Lung (tissue), 12 donors: ENCODE results near the gene FNDC8. TPM values are rescaled to one million over a fixed set of nuclear protein-coding genes. Genes with fewer than 3 reads are reported as not detected.

Experiments
- ATAC-seq: fragments of 200-7000 bp; cut with Tn5 transposase; one replicate; pipeline ENCODE4 v1.9.1; 2020; ENCODE audit warnings: moderate number of reproducible peaks; ENCODE audit not compliant: insufficient read depth, low FRiP score
- DNase-seq, 3 donors: peaks; one replicate each; pipeline ENCODE4 v3.0.0-alpha.2; 2013 to 2017
- H3K27ac ChIP-seq, 2 donors: one replicate each; pipeline ENCODE4 v1.5.1; 2013; ENCODE audit warnings: mild to moderate bottlenecking in 2 of 2, moderate library complexity in 2 of 2, control low read depth in 1 of 2, inconsistent platforms in 1 of 2, low read depth in 1 of 2, low read length in 1 of 2
- H3K27me3 ChIP-seq, 3 donors: one replicate each; pipeline ENCODE4 v1.5.1; 2013; ENCODE audit warnings: low read length in 2 of 3; ENCODE audit not compliant: control insufficient read depth in 3 of 3, insufficient read depth in 3 of 3
- H3K36me3 ChIP-seq, 4 donors: one replicate each; pipeline ENCODE4 v1.5.1; 2013; ENCODE audit warnings: low read length in 4 of 4, mild to moderate bottlenecking in 1 of 4, moderate library complexity in 1 of 4; ENCODE audit not compliant: control insufficient read depth in 4 of 4, insufficient read depth in 4 of 4
- H3K4me1 ChIP-seq, 5 donors: one replicate each; pipeline ENCODE4 v1.5.1; 2013; ENCODE audit warnings: low read length in 5 of 5, mild to moderate bottlenecking in 2 of 5, moderate library complexity in 1 of 5; ENCODE audit not compliant: control insufficient read depth in 5 of 5, insufficient read depth in 5 of 5
- H3K4me3 ChIP-seq: one replicate; pipeline ENCODE4 v1.5.1; 2013; ENCODE audit warnings: mild to moderate bottlenecking, control low read depth, moderate library complexity
- H3K9ac ChIP-seq, 2 donors: one replicate each; pipeline ENCODE4 v1.5.1; 2013; ENCODE audit warnings: low read length in 2 of 2, control low read depth in 1 of 2; ENCODE audit not compliant: insufficient read depth in 1 of 2
- H3K9me3 ChIP-seq, 4 donors: one replicate each; pipeline ENCODE4 v1.5.1; 2013; ENCODE audit warnings: low read length in 3 of 4, mild to moderate bottlenecking in 1 of 4, moderate library complexity in 1 of 4; ENCODE audit not compliant: control insufficient read depth in 4 of 4, insufficient read depth in 3 of 4
- WGBS, 2 donors: extraction: QIAGEN DNeasy Blood & Tissue Kit; methylation state at CpG; one replicate each; pipeline ENCODE4 v1.1.7; 2013; 5-methylcytosine and 5-hydroxymethylcytosine counted together
- polyA plus RNA-seq, 2 donors: library from polyadenylated mRNA; stranded (reverse); fragments of 200-250 nt; gene quantifications; one replicate each; pipeline ENCODE4 v1.2.1, GENCODE V29; 2013
- total RNA-seq, 2 donors: library from RNA; depleted of rRNA in 1 of 2; stranded (reverse); fragments of >200 nt in 1 of 2; gene quantifications; one replicate each; pipeline ENCODE4 v1.2.1, GENCODE V29; 2014 to 2021
- TF ChIP-seq, protein P1 (sequence below): IDR thresholded peaks from 2 replicates; pipeline ENCODE4 v1.5.1; 2012; ENCODE audit warnings: mild to moderate bottlenecking; ENCODE audit errors: control extremely low read depth, extremely low read depth
- donor health status: control.
- donor health status: control.
- donor health status: Bipolar disorder and iron deficiency.
- donor health status: healthy.
- donor health status: DM: yes; HTN: yes; CAD: no.

The FNDC8 gene
- total and polyA plus RNA-seq, 4 donors = not detected

DNA sequence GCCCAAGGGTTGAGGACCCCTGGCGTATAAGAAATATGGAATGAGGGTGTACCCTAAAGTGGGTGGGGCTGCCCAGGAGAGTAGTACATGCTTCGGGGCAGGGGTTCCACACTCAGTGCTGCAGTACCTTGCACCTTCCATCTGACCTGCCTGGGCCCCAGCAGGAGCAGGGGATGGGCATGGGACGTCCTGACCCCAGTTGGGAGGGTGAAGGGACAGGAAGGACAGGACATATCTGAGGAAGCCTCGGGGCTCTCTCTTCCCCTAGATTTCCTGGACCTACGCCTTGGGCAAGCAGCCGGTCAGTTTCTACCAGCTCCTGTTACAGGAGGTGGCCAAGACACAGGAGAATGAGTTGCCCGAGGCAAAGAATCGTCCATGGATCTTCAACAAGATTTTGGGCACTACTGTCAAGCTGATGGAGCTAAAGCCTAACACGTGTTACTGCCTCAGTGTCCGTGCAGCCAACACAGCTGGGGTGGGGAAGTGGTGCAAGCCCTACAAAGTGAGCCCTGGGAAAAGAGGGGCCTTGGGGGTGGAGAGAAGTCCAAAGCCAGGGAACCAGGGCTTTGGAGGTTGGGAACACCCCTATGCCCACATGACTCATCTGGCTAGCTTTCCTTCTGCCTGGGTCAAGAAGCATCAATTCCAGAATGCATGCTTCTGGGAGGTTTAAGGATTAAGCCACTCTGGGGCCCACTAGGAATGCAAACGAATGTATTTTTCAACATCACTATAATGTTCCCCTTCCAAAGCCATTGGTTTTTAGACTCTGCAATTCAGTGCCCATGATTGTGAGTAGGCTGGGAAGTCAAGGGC, 7.9 kb downstream of the FNDC8 start:
- 73 to 76% methylated on average over 11 of the region's 11 CpGs for WGBS, 2 donors
- peaks cover 0 to 27% (median 0%) of the 10 kb centered on the region in 5 donors for H3K4me1 ChIP-seq
- peaks cover 19 to 28% (median 26%) of the 10 kb centered on the region in 4 donors for H3K36me3 ChIP-seq
- H3K4me3 ChIP-seq = no peak overlapping the region
- DNase-seq (no peak), ATAC-seq (no peak)
- peak overlapping the region in 1 of 2 donors; percentile 40 for H3K27ac ChIP-seq
- no peaks in the 10 kb centered on the region for H3K27me3 ChIP-seq
- H3K9me3 ChIP-seq = no peaks in the 10 kb centered on the region
- no peak overlapping the region for H3K9ac ChIP-seq
- TF ChIP-seq, protein P1, sequence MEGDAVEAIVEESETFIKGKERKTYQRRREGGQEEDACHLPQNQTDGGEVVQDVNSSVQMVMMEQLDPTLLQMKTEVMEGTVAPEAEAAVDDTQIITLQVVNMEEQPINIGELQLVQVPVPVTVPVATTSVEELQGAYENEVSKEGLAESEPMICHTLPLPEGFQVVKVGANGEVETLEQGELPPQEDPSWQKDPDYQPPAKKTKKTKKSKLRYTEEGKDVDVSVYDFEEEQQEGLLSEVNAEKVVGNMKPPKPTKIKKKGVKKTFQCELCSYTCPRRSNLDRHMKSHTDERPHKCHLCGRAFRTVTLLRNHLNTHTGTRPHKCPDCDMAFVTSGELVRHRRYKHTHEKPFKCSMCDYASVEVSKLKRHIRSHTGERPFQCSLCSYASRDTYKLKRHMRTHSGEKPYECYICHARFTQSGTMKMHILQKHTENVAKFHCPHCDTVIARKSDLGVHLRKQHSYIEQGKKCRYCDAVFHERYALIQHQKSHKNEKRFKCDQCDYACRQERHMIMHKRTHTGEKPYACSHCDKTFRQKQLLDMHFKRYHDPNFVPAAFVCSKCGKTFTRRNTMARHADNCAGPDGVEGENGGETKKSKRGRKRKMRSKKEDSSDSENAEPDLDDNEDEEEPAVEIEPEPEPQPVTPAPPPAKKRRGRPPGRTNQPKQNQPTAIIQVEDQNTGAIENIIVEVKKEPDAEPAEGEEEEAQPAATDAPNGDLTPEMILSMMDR = no peak

DNA sequence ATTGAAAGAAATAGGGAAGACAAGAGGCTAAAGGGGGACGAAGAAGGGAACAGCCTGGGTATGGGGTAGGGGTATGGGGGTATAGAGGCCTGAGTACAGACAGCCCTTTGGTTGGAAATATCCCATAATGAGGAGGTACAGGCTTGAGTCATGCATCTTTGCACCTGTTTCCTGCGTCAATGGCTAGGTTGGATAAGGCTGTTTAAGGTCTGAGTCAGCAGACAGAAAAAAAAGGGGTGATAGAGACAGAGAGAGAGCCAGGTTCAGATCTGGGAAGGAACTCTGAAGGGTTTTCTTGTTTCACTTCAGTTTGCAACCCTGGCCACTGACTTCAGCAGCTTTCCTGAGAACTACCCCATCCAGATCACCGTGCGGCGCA, 8.5 kb downstream of the FNDC8 start:
- Histone ChIP-seq H3K27me3 (no peaks in the 10 kb centered on the region), H3K4me1 (peaks cover 0 to 27% (median 0%) of the 10 kb centered on the region in 5 donors), H3K9me3 (no peaks in the 10 kb centered on the region), H3K4me3 (no peak overlapping the region), H3K9ac (no peak overlapping the region), H3K36me3 (peaks cover 19 to 34% (median 27%) of the 10 kb centered on the region in 4 donors), H3K27ac (no peak overlapping the region)
- DNase-seq (no peak), ATAC-seq (no peak)
- TF ChIP-seq, protein P1 = no peak
- 83 to 93% methylated on average over 5 of the region's 5 CpGs for WGBS, 2 donors

DNA sequence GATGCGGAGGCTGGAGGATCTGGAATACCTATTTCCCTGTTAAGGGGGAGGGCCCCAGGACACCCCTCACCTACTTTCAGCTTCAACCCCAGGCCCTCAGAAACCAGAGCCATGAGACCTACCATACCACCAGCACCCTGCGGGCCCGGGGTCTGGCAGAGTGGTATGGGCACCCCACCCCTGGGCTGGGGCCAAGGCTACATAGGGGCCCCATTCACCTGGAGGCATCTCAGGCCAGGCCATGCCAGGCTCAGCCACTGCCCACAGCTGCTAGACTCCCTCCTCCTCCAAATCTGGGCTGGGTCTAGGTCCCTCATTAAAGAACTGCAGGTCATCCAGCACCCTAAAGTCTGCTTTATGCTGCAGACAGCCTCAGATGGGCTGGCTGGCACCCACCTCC, 9.0 kb downstream of the FNDC8 start:
- no peaks in the 10 kb centered on the region for H3K9me3 ChIP-seq
- no peaks in the 10 kb centered on the region for H3K27me3 ChIP-seq
- TF ChIP-seq, protein P1 = no peak
- no peak overlapping the region for H3K4me3 ChIP-seq
- no peak for ATAC-seq
- H3K36me3 ChIP-seq = peaks cover 19 to 38% (median 29%) of the 10 kb centered on the region in 4 donors
- H3K9ac ChIP-seq = no peak overlapping the region
- H3K27ac ChIP-seq = no peak overlapping the region
- WGBS, 2 donors = 96 to 97% methylated on average over 3 of the region's 3 CpGs
- peaks cover 0 to 27% (median 0%) of the 10 kb centered on the region in 5 donors for H3K4me1 ChIP-seq
- DNase-seq = no peak
